ENCODE results near the gene CLCN2. TPM values are rescaled to one million over a fixed set of nuclear protein-coding genes. Genes with fewer than 3 reads are reported as not detected.

CLCN2 gene
- total and polyA plus RNA-seq, 7 experiments from 2014 or later, result 0.91 to 6.0 (median 3.8) TPM

- CTCF ChIA-PET, result interaction anchor here (0.5 to 0.6 kb wide), 3 partner anchors 99 to 440 kb away, joined by 3 to 4 read pairs (median 3); no protein-coding TSS in a partner anchor
- Mint-ChIP-seq H3K4me1 (peaks cover 18 to 61% (median 25%) of the 10 kb centered on the region in 7 donors), H3K27me3 (no peaks in the 10 kb centered on the region), H3K4me3 (peak overlapping the region; percentile 88 to 96 (median 92)), H3K27ac (peak overlapping the region; percentile 71 to 97 (median 91)), H3K9me3 (peaks cover 0 to 3% (median 0%) of the 10 kb centered on the region in 11 donors), H3K36me3 (peaks cover 0 to 14% (median 5%) of the 10 kb centered on the region in 5 donors)
- peaks cover 8 to 32% (median 13%) of the 10 kb centered on the region in 3 experiments for H3K36me3 ChIP-seq (ENCODE audit: control insufficient read depth in 2 of 3, insufficient read depth in 3 of 3, low read length in 3 of 3)
- peak in 3 of 9 donors; percentile 9 to 32 (median 30) for DNase-seq
- peak overlapping the region; percentile 96 for H3K27ac ChIP-seq (ENCODE audit: low read depth, low read length)
- peak overlapping the region; percentile 66 for H3K4me3 ChIP-seq (ENCODE audit: low read length)
- no peaks in the 10 kb centered on the region for H3K27me3 ChIP-seq (ENCODE audit: control insufficient read depth in 2 of 2, insufficient read depth in 2 of 2, low read length in 2 of 2)
- peak; percentile 6 for ATAC-seq
- intact Hi-C loops (cut with micrococcal nuclease), result no loop called here
- H3K9me3 ChIP-seq (ENCODE audit: control insufficient read depth in 2 of 3, low read length in 3 of 3), result no peaks in the 10 kb centered on the region
- H3K4me1 ChIP-seq (ENCODE audit: control insufficient read depth in 2 of 2, insufficient read depth in 2 of 2, low read length in 2 of 2), result peaks cover 8 to 10% of the 10 kb centered on the region in 2 donors
- POLR2A ChIA-PET, result interaction anchor here (0.7 kb wide), 1 partner anchor 21 kb away, joined by 3 read pairs; no protein-coding TSS in a partner anchor
These were observed 24.6 kb downstream of the CLCN2 start for GRCh38 chr3:184336547-184337398.

- ATAC-seq, result peak; percentile 86
- peak overlapping the region; percentile 76 to 99 (median 96) for H3K27ac Mint-ChIP-seq
- peaks cover 18 to 54% (median 22%) of the 10 kb centered on the region in 7 donors for H3K4me1 Mint-ChIP-seq
- H3K27me3 Mint-ChIP-seq, result no peaks in the 10 kb centered on the region
- H3K4me1 ChIP-seq (ENCODE audit: control insufficient read depth in 2 of 2, insufficient read depth in 2 of 2, low read length in 2 of 2), result peaks cover 8 to 10% of the 10 kb centered on the region in 2 donors
- peaks cover 9 to 40% (median 13%) of the 10 kb centered on the region in 3 experiments for H3K36me3 ChIP-seq (ENCODE audit: control insufficient read depth in 2 of 3, insufficient read depth in 3 of 3, low read length in 3 of 3)
- peak overlapping the region; percentile 88 to 96 (median 92) for H3K4me3 Mint-ChIP-seq
- peak overlapping the region; percentile 96 for H3K27ac ChIP-seq (ENCODE audit: low read depth, low read length)
- H3K9me3 Mint-ChIP-seq, result peaks cover 0 to 3% (median 0%) of the 10 kb centered on the region in 11 donors
- CTCF ChIA-PET, result no interaction called here
- H3K4me3 ChIP-seq (ENCODE audit: low read length), result peak overlapping the region; percentile 66
- no peaks in the 10 kb centered on the region for H3K9me3 ChIP-seq (ENCODE audit: control insufficient read depth in 2 of 3, low read length in 3 of 3)
- POLR2A ChIA-PET, result interaction anchor here (1.0 kb wide), 1 partner anchor 25 kb away, joined by 3 read pairs; no protein-coding TSS in a partner anchor
- H3K36me3 Mint-ChIP-seq, result peaks cover 0 to 19% (median 5%) of the 10 kb centered on the region in 5 donors
- intact Hi-C loops (cut with micrococcal nuclease), result loop anchor here (1.0 kb wide), 4 partner anchors 22 to 87 kb away; partner anchors contain the start of genes EIF4G1 (in 2 of the 2), PSMD2 (in 2 of the 2) and EEF1AKMT4 (in 1 of the 2)
- no peaks in the 10 kb centered on the region for H3K27me3 ChIP-seq (ENCODE audit: control insufficient read depth in 2 of 2, insufficient read depth in 2 of 2, low read length in 2 of 2)
- peak; percentile 78 to 96 (median 87) for DNase-seq
These were observed 25.5 kb downstream of the CLCN2 start for GRCh38 chr3:184335661-184336546.

- peak overlapping the region; percentile 96 for H3K27ac ChIP-seq (ENCODE audit: low read depth, low read length)
- peaks cover 8 to 10% of the 10 kb centered on the region in 2 donors for H3K4me1 ChIP-seq (ENCODE audit: control insufficient read depth in 2 of 2, insufficient read depth in 2 of 2, low read length in 2 of 2)
- H3K27ac Mint-ChIP-seq, result peak overlapping the region; percentile 62 to 99 (median 96)
- H3K9me3 ChIP-seq (ENCODE audit: control insufficient read depth in 2 of 3, low read length in 3 of 3), result no peaks in the 10 kb centered on the region
- intact Hi-C loops (cut with micrococcal nuclease), result loop anchor here (1.0 kb wide), 4 partner anchors 21 to 86 kb away; partner anchors contain the start of genes EIF4G1 (in 2 of the 2), PSMD2 (in 2 of the 2) and EEF1AKMT4 (in 1 of the 2)
- ATAC-seq, result peak; percentile 3
- peaks cover 16 to 52% (median 19%) of the 10 kb centered on the region in 7 donors for H3K4me1 Mint-ChIP-seq
- POLR2A ChIA-PET, result interaction anchor here (1.0 kb wide), 1 partner anchor 25 kb away, joined by 3 read pairs; no protein-coding TSS in a partner anchor
- H3K27me3 ChIP-seq (ENCODE audit: control insufficient read depth in 2 of 2, insufficient read depth in 2 of 2, low read length in 2 of 2), result no peaks in the 10 kb centered on the region
- DNase-seq, result no peak
- CTCF ChIA-PET, result no interaction called here
- H3K36me3 Mint-ChIP-seq, result peaks cover 0 to 21% (median 5%) of the 10 kb centered on the region in 5 donors
- H3K4me3 ChIP-seq (ENCODE audit: low read length), result peak overlapping the region; percentile 66
- H3K9me3 Mint-ChIP-seq, result peaks cover 0 to 3% (median 0%) of the 10 kb centered on the region in 11 donors
- H3K36me3 ChIP-seq (ENCODE audit: control insufficient read depth in 2 of 3, insufficient read depth in 3 of 3, low read length in 3 of 3), result peaks cover 9 to 45% (median 13%) of the 10 kb centered on the region in 3 experiments
- H3K4me3 Mint-ChIP-seq, result peak overlapping the region; percentile 79 to 96 (median 92)
- no peaks in the 10 kb centered on the region for H3K27me3 Mint-ChIP-seq
These were observed 26.1 kb downstream of the CLCN2 start for GRCh38 chr3:184335291-184335660.

- ATAC-seq (peak; percentile 26), DNase-seq (peak in 2 of 9 donors; percentile 37 to 43)
- ChIA-PET CTCF (no interaction called here), POLR2A (no interaction called here)
- H3K27ac Mint-ChIP-seq, result peak overlapping the region; percentile 73 to 99 (median 91)
- H3K4me1 Mint-ChIP-seq, result peaks cover 16 to 52% (median 19%) of the 10 kb centered on the region in 7 donors
- peaks cover 3 to 23% (median 7%) of the 10 kb centered on the region in 5 donors for H3K36me3 Mint-ChIP-seq
- no peaks in the 10 kb centered on the region for H3K27me3 ChIP-seq (ENCODE audit: control insufficient read depth in 2 of 2, insufficient read depth in 2 of 2, low read length in 2 of 2)
- H3K4me3 ChIP-seq (ENCODE audit: low read length), result no peak overlapping the region
- H3K27me3 Mint-ChIP-seq, result no peaks in the 10 kb centered on the region
- peak overlapping the region; percentile 96 for H3K27ac ChIP-seq (ENCODE audit: low read depth, low read length)
- H3K4me3 Mint-ChIP-seq, result peak overlapping the region in 7 of 10 donors; percentile 13 to 76 (median 42)
- H3K9me3 ChIP-seq (ENCODE audit: control insufficient read depth in 2 of 3, low read length in 3 of 3), result no peaks in the 10 kb centered on the region
- peaks cover 9 to 51% (median 16%) of the 10 kb centered on the region in 3 experiments for H3K36me3 ChIP-seq (ENCODE audit: control insufficient read depth in 2 of 3, insufficient read depth in 3 of 3, low read length in 3 of 3)
- intact Hi-C loops (cut with micrococcal nuclease), result loop anchor here (1.0 kb wide), 4 partner anchors 20 to 85 kb away; partner anchors contain the start of genes EIF4G1 (in 2 of the 2), PSMD2 (in 2 of the 2) and EEF1AKMT4 (in 1 of the 2)
- peaks cover 8 to 10% of the 10 kb centered on the region in 2 donors for H3K4me1 ChIP-seq (ENCODE audit: control insufficient read depth in 2 of 2, insufficient read depth in 2 of 2, low read length in 2 of 2)
- peaks cover 0 to 3% (median 0%) of the 10 kb centered on the region in 11 donors for H3K9me3 Mint-ChIP-seq
These were observed 26.8 kb downstream of the CLCN2 start for GRCh38 chr3:184334470-184335158.

- Histone ChIP-seq H3K9me3 (ENCODE audit: control insufficient read depth in 2 of 3, low read length in 3 of 3) (no peaks in the 10 kb centered on the region), H3K27me3 (ENCODE audit: control insufficient read depth in 2 of 2, insufficient read depth in 2 of 2, low read length in 2 of 2) (no peaks in the 10 kb centered on the region), H3K27ac (ENCODE audit: low read depth, low read length) (peak overlapping the region; percentile 96), H3K4me1 (ENCODE audit: control insufficient read depth in 2 of 2, insufficient read depth in 2 of 2, low read length in 2 of 2) (peaks cover 8 to 10% of the 10 kb centered on the region in 2 donors), H3K4me3 (ENCODE audit: low read length) (no peak overlapping the region), H3K36me3 (ENCODE audit: control insufficient read depth in 2 of 3, insufficient read depth in 3 of 3, low read length in 3 of 3) (peaks cover 14 to 60% (median 25%) of the 10 kb centered on the region in 3 experiments)
- intact Hi-C loops (cut with micrococcal nuclease), result no loop called here
- ChIA-PET POLR2A (interaction anchor here (0.6 kb wide), 1 partner anchor 34 kb away, joined by 3 read pairs; no protein-coding TSS in a partner anchor), CTCF (no interaction called here)
- Mint-ChIP-seq H3K4me1 (peaks cover 16 to 52% (median 19%) of the 10 kb centered on the region in 7 donors), H3K27ac (peak overlapping the region; percentile 73 to 99 (median 89)), H3K9me3 (peaks cover 0 to 3% (median 0%) of the 10 kb centered on the region in 11 donors), H3K27me3 (no peaks in the 10 kb centered on the region), H3K36me3 (peaks cover 8 to 31% (median 14%) of the 10 kb centered on the region in 5 donors), H3K4me3 (peak overlapping the region in 3 of 10 donors; percentile 1 to 76 (median 72))
- DNase-seq (no peak), ATAC-seq (no peak)
These were observed 27.7 kb downstream of the CLCN2 start for GRCh38 chr3:184333700-184334099.

Measured in naive thymus-derived CD4-positive, alpha-beta T cell (primary cell).